ENCODE data around the gene NFATC1. TPM values are rescaled to one million over a fixed set of nuclear protein-coding genes. Genes with fewer than 3 reads are reported as not detected.

NFATC1 gene
- total RNA-seq, 1 donor from 2014 or later = 21.9 TPM

DNA sequence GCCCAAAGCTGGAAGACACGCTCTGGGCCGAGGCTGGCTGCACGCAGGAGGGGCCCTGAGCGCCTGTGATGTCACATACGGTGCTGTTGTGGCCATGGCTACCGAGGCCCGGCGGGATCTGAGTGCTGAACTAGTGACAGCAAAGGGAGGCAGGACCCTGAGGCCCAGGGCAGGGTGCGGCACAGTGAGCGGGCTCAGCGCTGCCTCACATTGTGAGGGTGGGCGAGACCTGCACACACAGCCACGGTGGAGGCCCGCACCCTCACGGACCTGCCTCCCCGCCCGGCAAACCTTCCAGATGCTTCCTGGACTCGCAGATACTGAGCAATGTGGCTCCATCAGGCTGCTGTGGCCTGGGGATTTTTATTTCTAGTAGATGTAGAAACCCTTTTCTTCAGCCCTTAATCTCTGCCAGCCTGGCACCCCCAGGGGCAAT lies 150.0 kb downstream of the NFATC1 start:
- intact Hi-C loops (cut with DNase I) = no loop called here
- H3K4me3 ChIP-seq = no peak overlapping the region
- no peaks in the 10 kb centered on the region for H3K27me3 ChIP-seq
- TF ChIP-seq POLR2A (IDR thresholded peaks at IDR 0.05) (no peak), POLR2AphosphoS5 (IDR thresholded peaks at IDR 0.05; ENCODE audit: insufficient read depth in 1 of 2, low read depth in 1 of 2) (no peak)
- TF ChIP-seq, protein P1, sequence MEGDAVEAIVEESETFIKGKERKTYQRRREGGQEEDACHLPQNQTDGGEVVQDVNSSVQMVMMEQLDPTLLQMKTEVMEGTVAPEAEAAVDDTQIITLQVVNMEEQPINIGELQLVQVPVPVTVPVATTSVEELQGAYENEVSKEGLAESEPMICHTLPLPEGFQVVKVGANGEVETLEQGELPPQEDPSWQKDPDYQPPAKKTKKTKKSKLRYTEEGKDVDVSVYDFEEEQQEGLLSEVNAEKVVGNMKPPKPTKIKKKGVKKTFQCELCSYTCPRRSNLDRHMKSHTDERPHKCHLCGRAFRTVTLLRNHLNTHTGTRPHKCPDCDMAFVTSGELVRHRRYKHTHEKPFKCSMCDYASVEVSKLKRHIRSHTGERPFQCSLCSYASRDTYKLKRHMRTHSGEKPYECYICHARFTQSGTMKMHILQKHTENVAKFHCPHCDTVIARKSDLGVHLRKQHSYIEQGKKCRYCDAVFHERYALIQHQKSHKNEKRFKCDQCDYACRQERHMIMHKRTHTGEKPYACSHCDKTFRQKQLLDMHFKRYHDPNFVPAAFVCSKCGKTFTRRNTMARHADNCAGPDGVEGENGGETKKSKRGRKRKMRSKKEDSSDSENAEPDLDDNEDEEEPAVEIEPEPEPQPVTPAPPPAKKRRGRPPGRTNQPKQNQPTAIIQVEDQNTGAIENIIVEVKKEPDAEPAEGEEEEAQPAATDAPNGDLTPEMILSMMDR (IDR thresholded peaks at IDR 0.05) = no peak
- peaks cover 5% of the 10 kb centered on the region for H3K4me1 ChIP-seq
- H3K27ac ChIP-seq = no peak overlapping the region
- no peaks in the 10 kb centered on the region for H3K36me3 ChIP-seq
- no peaks in the 10 kb centered on the region for H3K9me3 ChIP-seq
- DNase-seq (ENCODE audit: extremely low spot score in 2 of 2) = no peak

DNA sequence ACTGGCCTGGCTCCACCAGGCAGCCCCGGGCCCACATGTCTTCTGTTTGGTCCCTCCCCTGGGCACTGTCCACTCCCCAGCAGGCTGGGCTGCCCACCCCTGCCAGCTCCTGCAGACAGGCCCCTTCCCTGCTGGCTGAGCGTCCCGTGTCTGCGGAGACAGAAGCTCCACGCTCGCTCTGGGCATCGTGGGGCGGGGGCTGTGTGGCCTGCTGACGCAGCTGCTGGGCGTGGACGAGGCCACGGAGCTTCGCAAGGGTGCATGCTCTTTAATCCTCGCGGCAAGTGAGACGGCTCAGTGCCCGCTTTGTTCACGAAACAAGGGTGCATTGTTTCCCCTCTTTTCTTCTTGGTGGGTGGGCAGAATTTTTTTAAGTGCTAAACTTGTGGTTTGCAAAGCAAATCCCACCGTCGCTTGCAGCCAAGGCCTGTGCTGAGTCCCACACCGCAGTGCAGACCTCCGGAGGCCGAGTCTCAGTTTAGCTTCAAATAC lies 151.1 kb downstream of the NFATC1 start:
- Histone ChIP-seq H3K36me3 (no peaks in the 10 kb centered on the region), H3K27ac (no peak overlapping the region), H3K4me3 (no peak overlapping the region), H3K27me3 (no peaks in the 10 kb centered on the region), H3K4me1 (no peaks in the 10 kb centered on the region), H3K9me3 (no peaks in the 10 kb centered on the region)
- intact Hi-C loops (cut with DNase I) = no loop called here
- TF ChIP-seq POLR2A (IDR thresholded peaks at IDR 0.05) = no peak
- TF ChIP-seq, protein P1 (IDR thresholded peaks at IDR 0.05) = no peak
- no peak for TF ChIP-seq POLR2AphosphoS5 (IDR thresholded peaks at IDR 0.05; ENCODE audit: insufficient read depth in 1 of 2, low read depth in 1 of 2)
- no peak for DNase-seq (ENCODE audit: extremely low spot score in 2 of 2)

DNA sequence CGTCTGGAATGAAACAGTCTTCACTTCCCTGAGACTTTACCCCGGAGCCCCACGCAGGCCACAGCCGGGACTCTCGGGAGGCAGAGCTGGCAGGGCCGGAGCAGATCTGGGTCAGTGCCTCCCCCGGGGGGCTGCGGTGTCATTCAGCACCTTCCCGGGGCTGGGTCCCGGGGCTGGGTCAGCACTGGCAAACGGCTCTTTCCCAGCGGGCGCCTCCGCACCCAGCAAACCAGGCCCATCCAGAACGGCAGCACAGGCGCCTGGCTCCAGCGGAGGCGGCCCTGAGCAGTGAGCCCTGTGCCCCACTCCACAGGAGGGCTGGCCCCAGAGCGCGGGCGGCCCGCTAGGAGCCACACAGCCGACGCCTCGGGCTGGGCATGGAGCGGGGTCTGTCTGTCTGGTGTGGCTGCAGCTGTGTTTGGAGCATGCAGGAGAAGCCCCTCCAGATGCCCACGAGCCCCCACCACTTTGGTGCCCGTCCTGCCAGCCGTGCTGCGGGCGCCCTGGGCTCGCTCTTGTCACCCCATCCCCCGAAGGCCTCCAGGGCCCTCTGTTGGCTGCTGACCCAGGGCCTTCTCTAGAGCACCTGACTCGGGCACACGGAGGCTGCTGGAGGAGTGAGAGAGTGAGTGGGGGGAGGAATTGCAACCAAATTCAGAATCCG lies 151.8 kb downstream of the NFATC1 start:
- no peak overlapping the region for H3K27ac ChIP-seq
- no peak overlapping the region for H3K4me3 ChIP-seq
- H3K36me3 ChIP-seq = no peaks in the 10 kb centered on the region
- no peaks in the 10 kb centered on the region for H3K9me3 ChIP-seq
- no peak for DNase-seq (ENCODE audit: extremely low spot score in 2 of 2)
- H3K4me1 ChIP-seq = no peaks in the 10 kb centered on the region
- intact Hi-C loops (cut with DNase I) = no loop called here
- no peaks in the 10 kb centered on the region for H3K27me3 ChIP-seq
- TF ChIP-seq POLR2A (IDR thresholded peaks at IDR 0.05) (no peak), POLR2AphosphoS5 (IDR thresholded peaks at IDR 0.05; ENCODE audit: insufficient read depth in 1 of 2, low read depth in 1 of 2) (no peak)
- TF ChIP-seq, protein P1 (IDR thresholded peaks at IDR 0.05) = no peak

DNA sequence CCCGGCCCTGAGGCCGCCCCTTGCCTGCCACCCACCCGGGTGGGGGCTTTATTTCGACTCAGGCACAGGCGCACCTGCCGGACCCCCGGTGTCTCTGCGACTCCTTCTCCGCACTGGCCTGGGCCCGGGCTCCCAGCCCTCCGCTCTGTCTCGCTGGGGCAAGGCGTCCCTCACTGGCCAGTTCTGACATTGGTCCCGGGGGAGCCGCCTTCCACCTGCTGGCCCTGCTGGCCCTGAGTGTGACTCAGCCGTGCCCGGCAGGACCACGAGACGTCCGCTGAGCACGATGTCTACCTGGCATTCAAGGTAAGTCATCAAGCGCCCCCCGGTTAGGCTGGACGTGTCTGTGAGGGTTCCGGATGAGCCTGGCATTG lies 152.3 kb downstream of the NFATC1 start:
- no peak for TF ChIP-seq POLR2AphosphoS5 (IDR thresholded peaks at IDR 0.05; ENCODE audit: insufficient read depth in 1 of 2, low read depth in 1 of 2)
- TF ChIP-seq, protein P1 (IDR thresholded peaks at IDR 0.05) = no peak
- TF ChIP-seq POLR2A (IDR thresholded peaks at IDR 0.05) = no peak
- intact Hi-C loops (cut with DNase I) = no loop called here
- Histone ChIP-seq H3K27ac (no peak overlapping the region), H3K27me3 (no peaks in the 10 kb centered on the region), H3K36me3 (no peaks in the 10 kb centered on the region), H3K4me3 (no peak overlapping the region), H3K9me3 (no peaks in the 10 kb centered on the region), H3K4me1 (no peaks in the 10 kb centered on the region)
- no peak for DNase-seq (ENCODE audit: extremely low spot score in 2 of 2)

DNA sequence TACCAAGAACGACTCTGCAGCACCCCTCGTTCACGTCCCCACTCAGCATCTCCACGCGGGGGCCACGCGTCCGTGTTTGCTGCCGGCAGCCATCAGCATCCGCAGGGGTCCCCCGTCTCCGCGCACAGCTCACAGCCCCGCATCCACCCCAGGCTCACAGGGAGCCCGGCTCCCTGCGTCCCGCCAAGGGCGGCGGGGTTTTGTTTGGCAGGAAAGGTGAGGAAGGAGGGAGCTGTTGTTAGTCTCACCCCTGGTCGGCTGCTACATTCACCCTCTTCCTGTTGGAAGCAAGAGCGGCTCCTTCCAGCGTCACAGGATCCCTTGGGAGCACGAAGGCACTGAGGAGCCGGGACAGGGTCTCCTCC lies 152.9 kb downstream of the NFATC1 start:
- intact Hi-C loops (cut with DNase I) = no loop called here
- no peak for DNase-seq (ENCODE audit: extremely low spot score in 2 of 2)
- H3K27me3 ChIP-seq = no peaks in the 10 kb centered on the region
- TF ChIP-seq POLR2A (IDR thresholded peaks at IDR 0.05) (no peak), POLR2AphosphoS5 (IDR thresholded peaks at IDR 0.05; ENCODE audit: insufficient read depth in 1 of 2, low read depth in 1 of 2) (no peak)
- TF ChIP-seq, protein P1 (IDR thresholded peaks at IDR 0.05) = no peak
- H3K4me1 ChIP-seq = no peaks in the 10 kb centered on the region
- no peak overlapping the region for H3K4me3 ChIP-seq
- H3K9me3 ChIP-seq = no peaks in the 10 kb centered on the region
- H3K27ac ChIP-seq = no peak overlapping the region
- no peaks in the 10 kb centered on the region for H3K36me3 ChIP-seq

All from vagina (tissue), 2 donors.